Measurements from ENCODE around the gene HGF.

Gene HGF

GRCh38 chr7:81652225-81652624 is 117.6 kb downstream of the HGF start:
- no peak for ATAC-seq
- no peak for TF ChIP-seq ZNF565 (CRISPR knock-in tag; conservative IDR thresholded peaks at IDR 0.05; ENCODE audit: low read depth)
- TF ChIP-seq ZFP30 (CRISPR knock-in tag; IDR thresholded peaks at IDR 0.05), result peak; percentile 100

Data from SK-N-SH treated with all-trans-retinoic acid at 6 μM for 48 hours (cell line).